Neural cell (in vitro differentiated cells): ENCODE measurements around the gene LGALSL.

Experiments used
- POLR2AphosphoS5 ChIP-seq: IDR thresholded peaks from 2 replicates; pipeline ENCODE4 v1.6.1; 2012
- RAD21 ChIP-seq: fragments of 450-650 bp; conservative IDR thresholded peaks from 2 replicates; pipeline ENCODE4 v1.6.1; 2014; ENCODE audit warnings: antibody characterized with exemption, mild to moderate bottlenecking, moderate library complexity
- TF ChIP-seq, protein P1 (sequence below): fragments of 450-650 bp; IDR thresholded peaks from 2 replicates; pipeline ENCODE4 v1.5.1; 2014; ENCODE audit warnings: antibody characterized with exemption, mild to moderate bottlenecking, moderate library complexity; ENCODE audit not compliant: poor library complexity, severe bottlenecking
- TF ChIP-seq, protein P2 (sequence below): IDR thresholded peaks from 2 replicates; pipeline ENCODE4 v1.6.1; 2012; ENCODE audit warnings: borderline replicate concordance

DNA sequence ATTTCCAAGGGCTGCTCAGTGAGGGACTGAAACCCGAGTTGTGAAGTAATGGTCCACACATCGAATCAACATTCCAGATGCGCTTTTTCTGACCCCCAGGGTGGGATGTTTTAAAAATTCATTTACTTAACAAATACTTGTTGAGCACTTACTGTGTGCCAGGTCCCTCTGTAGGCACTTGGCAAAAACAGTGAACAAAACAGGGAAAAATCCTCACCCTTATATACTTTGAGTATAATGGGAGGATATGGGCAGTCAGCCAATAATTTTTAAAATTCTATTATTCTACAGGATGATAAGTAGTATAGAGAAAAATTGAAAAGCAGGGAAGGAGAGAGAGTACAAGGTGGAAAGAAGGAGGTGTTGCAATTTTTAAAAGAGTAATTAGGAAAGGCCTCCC, 38.9 kb downstream of the LGALSL start:
- TF ChIP-seq, protein P1, sequence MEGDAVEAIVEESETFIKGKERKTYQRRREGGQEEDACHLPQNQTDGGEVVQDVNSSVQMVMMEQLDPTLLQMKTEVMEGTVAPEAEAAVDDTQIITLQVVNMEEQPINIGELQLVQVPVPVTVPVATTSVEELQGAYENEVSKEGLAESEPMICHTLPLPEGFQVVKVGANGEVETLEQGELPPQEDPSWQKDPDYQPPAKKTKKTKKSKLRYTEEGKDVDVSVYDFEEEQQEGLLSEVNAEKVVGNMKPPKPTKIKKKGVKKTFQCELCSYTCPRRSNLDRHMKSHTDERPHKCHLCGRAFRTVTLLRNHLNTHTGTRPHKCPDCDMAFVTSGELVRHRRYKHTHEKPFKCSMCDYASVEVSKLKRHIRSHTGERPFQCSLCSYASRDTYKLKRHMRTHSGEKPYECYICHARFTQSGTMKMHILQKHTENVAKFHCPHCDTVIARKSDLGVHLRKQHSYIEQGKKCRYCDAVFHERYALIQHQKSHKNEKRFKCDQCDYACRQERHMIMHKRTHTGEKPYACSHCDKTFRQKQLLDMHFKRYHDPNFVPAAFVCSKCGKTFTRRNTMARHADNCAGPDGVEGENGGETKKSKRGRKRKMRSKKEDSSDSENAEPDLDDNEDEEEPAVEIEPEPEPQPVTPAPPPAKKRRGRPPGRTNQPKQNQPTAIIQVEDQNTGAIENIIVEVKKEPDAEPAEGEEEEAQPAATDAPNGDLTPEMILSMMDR: no peak
- TF ChIP-seq, protein P2, sequence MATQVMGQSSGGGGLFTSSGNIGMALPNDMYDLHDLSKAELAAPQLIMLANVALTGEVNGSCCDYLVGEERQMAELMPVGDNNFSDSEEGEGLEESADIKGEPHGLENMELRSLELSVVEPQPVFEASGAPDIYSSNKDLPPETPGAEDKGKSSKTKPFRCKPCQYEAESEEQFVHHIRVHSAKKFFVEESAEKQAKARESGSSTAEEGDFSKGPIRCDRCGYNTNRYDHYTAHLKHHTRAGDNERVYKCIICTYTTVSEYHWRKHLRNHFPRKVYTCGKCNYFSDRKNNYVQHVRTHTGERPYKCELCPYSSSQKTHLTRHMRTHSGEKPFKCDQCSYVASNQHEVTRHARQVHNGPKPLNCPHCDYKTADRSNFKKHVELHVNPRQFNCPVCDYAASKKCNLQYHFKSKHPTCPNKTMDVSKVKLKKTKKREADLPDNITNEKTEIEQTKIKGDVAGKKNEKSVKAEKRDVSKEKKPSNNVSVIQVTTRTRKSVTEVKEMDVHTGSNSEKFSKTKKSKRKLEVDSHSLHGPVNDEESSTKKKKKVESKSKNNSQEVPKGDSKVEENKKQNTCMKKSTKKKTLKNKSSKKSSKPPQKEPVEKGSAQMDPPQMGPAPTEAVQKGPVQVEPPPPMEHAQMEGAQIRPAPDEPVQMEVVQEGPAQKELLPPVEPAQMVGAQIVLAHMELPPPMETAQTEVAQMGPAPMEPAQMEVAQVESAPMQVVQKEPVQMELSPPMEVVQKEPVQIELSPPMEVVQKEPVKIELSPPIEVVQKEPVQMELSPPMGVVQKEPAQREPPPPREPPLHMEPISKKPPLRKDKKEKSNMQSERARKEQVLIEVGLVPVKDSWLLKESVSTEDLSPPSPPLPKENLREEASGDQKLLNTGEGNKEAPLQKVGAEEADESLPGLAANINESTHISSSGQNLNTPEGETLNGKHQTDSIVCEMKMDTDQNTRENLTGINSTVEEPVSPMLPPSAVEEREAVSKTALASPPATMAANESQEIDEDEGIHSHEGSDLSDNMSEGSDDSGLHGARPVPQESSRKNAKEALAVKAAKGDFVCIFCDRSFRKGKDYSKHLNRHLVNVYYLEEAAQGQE: no peak
- TF ChIP-seq RAD21 (no peak), POLR2AphosphoS5 (no peak)
